DOHH2 (cell line): Measurements from ENCODE around the gene SPRED3.

ENCODE experiments used
- H3F3A ChIP-seq: fragments of 200-600 bp; sonication (generic), shearing (Covaris generic); 2 replicates; pipeline ENCODE4 v1.6.0; 2016; ENCODE audit warnings: antibody characterized with exemption, mild to moderate bottlenecking; ENCODE audit not compliant: control insufficient read depth, insufficient read depth
- H3K27ac ChIP-seq: fragments of 200-600 bp; sonication (generic); 2 replicates; pipeline ENCODE4 v1.5.1; 2014; ENCODE audit warnings: low read depth, mild to moderate bottlenecking, low read length, moderate library complexity
- H3K27me3 ChIP-seq: fragments of 200-600 bp; sonication (generic); 2 replicates; pipeline ENCODE4 v1.6.1; 2014; ENCODE audit warnings: mild to moderate bottlenecking, low read length, mixed read lengths; ENCODE audit not compliant: control insufficient read depth
- H3K36me3 ChIP-seq: fragments of 200-600 bp; sonication (generic); 2 replicates; pipeline ENCODE4 v1.6.1; 2014; ENCODE audit warnings: mild to moderate bottlenecking, low read length, moderate library complexity, mixed read lengths; ENCODE audit not compliant: control insufficient read depth
- H3K4me1 ChIP-seq: fragments of 200-600 bp; sonication (generic); 2 replicates; pipeline ENCODE4 v1.6.1; 2014; ENCODE audit warnings: mild to moderate bottlenecking, low read length, mixed read lengths; ENCODE audit not compliant: control insufficient read depth
- H3K4me2 ChIP-seq: fragments of 200-600 bp; sonication (generic); 2 replicates; pipeline ENCODE4 v1.6.0; 2014; ENCODE audit warnings: mild to moderate bottlenecking, low read length, moderate library complexity
- H3K4me3 ChIP-seq: fragments of 200-600 bp; sonication (generic); 2 replicates; pipeline ENCODE4 v1.5.1; 2014; ENCODE audit warnings: mild to moderate bottlenecking, low read length, mixed read lengths
- H3K79me2 ChIP-seq: fragments of 200-600 bp; sonication (generic); 2 replicates; pipeline ENCODE4 v1.6.1; 2014; ENCODE audit warnings: mild to moderate bottlenecking, low read length, mixed read lengths; ENCODE audit not compliant: control insufficient read depth
- H3K9me2 ChIP-seq: fragments of 200-600 bp; sonication (generic); replicated peaks from 2 replicates; pipeline ENCODE4 v1.6.1; 2014; ENCODE audit warnings: mild to moderate bottlenecking, low read length, mixed read lengths; ENCODE audit not compliant: control insufficient read depth
- H3K9me3 ChIP-seq: fragments of 200-600 bp; sonication (generic); 2 replicates; pipeline ENCODE4 v1.6.1; 2014; ENCODE audit warnings: antibody characterized with exemption, low read length, mixed read lengths; ENCODE audit not compliant: control insufficient read depth, insufficient read depth
- H4K20me1 ChIP-seq: fragments of 200-600 bp; sonication (generic); 2 replicates; pipeline ENCODE4 v1.6.0; 2014; ENCODE audit warnings: low read depth, mild to moderate bottlenecking, antibody characterized with exemption, low read length, moderate library complexity; ENCODE audit not compliant: control insufficient read depth, insufficient read depth
- EZH2phosphoT487 ChIP-seq: fragments of 200-600 bp; sonication (generic); IDR thresholded peaks from 2 replicates; pipeline ENCODE4 v1.6.1; 2017; ENCODE audit warnings: borderline replicate concordance, mild to moderate bottlenecking, antibody characterized with exemption, low read length, moderate library complexity, mixed read lengths
- TF ChIP-seq, protein P1 (sequence below): fragments of 200-600 bp; sonication (generic); IDR thresholded peaks from one replicate; pipeline ENCODE4 v1.5.1; 2014; ENCODE audit warnings: antibody characterized with exemption, mild to moderate bottlenecking, low read depth, low read length; ENCODE audit not compliant: poor library complexity, severe bottlenecking

Gene SPRED3

DNA sequence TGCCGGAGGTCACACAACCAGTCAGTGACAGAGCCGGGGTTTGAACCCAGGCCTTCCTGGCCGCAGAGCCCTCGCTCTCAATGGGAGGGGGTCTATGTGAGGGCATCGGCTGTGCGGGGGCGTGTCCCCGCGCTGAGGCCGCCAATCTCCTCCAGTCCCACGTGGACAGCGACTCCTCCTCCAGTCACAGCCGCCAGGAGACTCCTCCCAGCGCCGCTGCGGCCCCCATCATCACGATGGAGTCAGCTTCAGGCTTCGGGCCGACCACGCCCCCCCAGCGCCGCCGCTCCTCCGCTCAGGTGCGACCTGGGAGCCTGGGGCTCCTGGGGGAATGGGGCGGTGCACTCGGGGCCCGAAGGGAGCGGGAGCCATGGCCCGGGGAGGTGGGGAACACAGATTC lies 6.0 kb downstream of the SPRED3 start:
- Histone ChIP-seq H3F3A (no peaks in the 10 kb centered on the region), H3K9me2 (no peaks in the 10 kb centered on the region), H4K20me1 (no peaks in the 10 kb centered on the region), H3K4me3 (no peak overlapping the region), H3K4me2 (peak overlapping the region; percentile 27; the same call in 1 of the 2 replicates), H3K27ac (no peak overlapping the region), H3K79me2 (no peaks in the 10 kb centered on the region), H3K27me3 (peaks cover 56% of the 10 kb centered on the region), H3K4me1 (no peaks in the 10 kb centered on the region; the same call in 1 of the 2 replicates), H3K9me3 (no peaks in the 10 kb centered on the region), H3K36me3 (no peaks in the 10 kb centered on the region)
- TF ChIP-seq, protein P1, sequence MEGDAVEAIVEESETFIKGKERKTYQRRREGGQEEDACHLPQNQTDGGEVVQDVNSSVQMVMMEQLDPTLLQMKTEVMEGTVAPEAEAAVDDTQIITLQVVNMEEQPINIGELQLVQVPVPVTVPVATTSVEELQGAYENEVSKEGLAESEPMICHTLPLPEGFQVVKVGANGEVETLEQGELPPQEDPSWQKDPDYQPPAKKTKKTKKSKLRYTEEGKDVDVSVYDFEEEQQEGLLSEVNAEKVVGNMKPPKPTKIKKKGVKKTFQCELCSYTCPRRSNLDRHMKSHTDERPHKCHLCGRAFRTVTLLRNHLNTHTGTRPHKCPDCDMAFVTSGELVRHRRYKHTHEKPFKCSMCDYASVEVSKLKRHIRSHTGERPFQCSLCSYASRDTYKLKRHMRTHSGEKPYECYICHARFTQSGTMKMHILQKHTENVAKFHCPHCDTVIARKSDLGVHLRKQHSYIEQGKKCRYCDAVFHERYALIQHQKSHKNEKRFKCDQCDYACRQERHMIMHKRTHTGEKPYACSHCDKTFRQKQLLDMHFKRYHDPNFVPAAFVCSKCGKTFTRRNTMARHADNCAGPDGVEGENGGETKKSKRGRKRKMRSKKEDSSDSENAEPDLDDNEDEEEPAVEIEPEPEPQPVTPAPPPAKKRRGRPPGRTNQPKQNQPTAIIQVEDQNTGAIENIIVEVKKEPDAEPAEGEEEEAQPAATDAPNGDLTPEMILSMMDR: no peak
- no peak for TF ChIP-seq EZH2phosphoT487

DNA sequence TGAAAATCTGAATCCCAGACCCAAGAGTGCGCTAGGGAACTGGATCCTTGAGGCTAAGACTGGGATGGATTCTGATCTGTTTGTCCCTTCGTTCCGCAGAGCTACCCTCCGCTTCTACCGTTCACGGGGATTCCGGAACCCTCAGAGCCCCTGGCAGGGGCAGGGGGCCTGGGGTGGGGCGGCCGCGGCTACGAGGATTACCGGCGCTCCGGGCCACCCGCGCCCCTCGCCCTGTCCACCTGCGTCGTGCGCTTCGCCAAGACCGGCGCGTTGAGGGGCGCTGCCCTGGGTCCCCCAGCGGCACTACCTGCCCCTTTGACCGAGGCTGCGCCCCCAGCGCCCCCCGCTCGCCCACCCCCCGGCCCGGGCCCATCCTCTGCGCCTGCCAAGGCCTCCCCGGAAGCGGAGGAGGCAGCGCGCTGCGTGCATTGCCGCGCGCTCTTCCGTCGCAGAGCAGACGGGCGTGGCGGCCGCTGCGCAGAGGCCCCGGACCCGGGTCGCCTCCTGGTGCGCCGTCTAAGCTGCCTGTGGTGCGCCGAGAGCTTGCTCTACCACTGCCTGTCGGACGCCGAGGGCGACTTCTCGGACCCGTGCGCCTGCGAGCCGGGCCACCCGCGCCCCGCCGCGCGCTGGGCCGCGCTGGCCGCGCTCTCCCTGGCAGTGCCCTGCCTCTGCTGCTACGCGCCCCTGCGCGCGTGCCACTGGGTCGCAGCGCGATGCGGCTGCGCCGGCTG lies 7.1 kb downstream of the SPRED3 start:
- Histone ChIP-seq H3K27ac (no peak overlapping the region), H3K36me3 (no peaks in the 10 kb centered on the region), H3K9me2 (no peaks in the 10 kb centered on the region), H3K4me1 (no peaks in the 10 kb centered on the region; the same call in 1 of the 2 replicates), H3K79me2 (no peaks in the 10 kb centered on the region), H3K4me2 (peak overlapping the region; percentile 18; the same call in 1 of the 2 replicates), H3K4me3 (no peak overlapping the region), H3F3A (no peaks in the 10 kb centered on the region), H3K27me3 (peaks cover 47% of the 10 kb centered on the region), H3K9me3 (no peaks in the 10 kb centered on the region), H4K20me1 (no peaks in the 10 kb centered on the region)
- TF ChIP-seq, protein P1: no peak
- no peak for TF ChIP-seq EZH2phosphoT487

DNA sequence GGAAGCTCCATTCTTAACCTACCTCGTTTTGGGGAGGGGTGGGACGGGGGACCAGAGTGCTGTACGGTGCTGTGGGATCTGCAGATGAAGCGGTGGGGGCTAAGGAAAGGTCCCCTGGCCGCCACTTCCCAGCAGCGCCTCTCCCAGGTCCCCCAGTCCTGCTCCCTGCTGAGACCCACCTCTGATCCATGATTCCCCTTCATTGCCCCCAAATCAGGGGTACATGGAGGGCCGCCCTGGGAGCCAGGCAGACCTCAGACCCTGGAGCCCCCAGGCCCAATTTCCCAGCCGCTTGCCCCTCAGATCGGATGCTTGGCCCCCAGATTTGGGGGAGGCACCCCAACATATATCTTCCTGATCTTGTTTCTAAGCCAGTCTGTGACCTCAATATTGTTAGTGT lies 10.6 kb downstream of the SPRED3 start:
- peaks cover 7% of the 10 kb centered on the region for H3K4me1 ChIP-seq
- H3K4me2 ChIP-seq: no peak overlapping the region
- TF ChIP-seq, protein P1: no peak
- no peak for TF ChIP-seq EZH2phosphoT487
- peaks cover 2% of the 10 kb centered on the region; the same call in 1 of the 2 replicates for H3K79me2 ChIP-seq
- H3K27ac ChIP-seq: no peak overlapping the region
- H4K20me1 ChIP-seq: no peaks in the 10 kb centered on the region
- peaks cover 22% of the 10 kb centered on the region for H3K27me3 ChIP-seq
- H3K9me3 ChIP-seq: no peaks in the 10 kb centered on the region
- H3K36me3 ChIP-seq: no peaks in the 10 kb centered on the region
- no peaks in the 10 kb centered on the region for H3F3A ChIP-seq
- no peak overlapping the region for H3K4me3 ChIP-seq
- no peaks in the 10 kb centered on the region for H3K9me2 ChIP-seq
